GM12878 (cell line): Measurements from ENCODE around the gene CTNNA2. TPM values are rescaled to one million over a fixed set of nuclear protein-coding genes. Genes with fewer than 3 reads are reported as not detected.

ENCODE experiments used
- ATAC-seq: fragments of 200-7000 bp; cut with Tn5 transposase; 3 replicates; pipeline ENCODE4 v1.9.1; 2020; ENCODE audit warnings: mild to moderate bottlenecking, moderate library complexity
- BruUV-seq: library from RNA; stranded (reverse); fragments of 400-500 nt; replicated peaks from 2 replicates; lab custom pipeline; 2021; lab: Mats Ljungman, UMichigan
- CTCF ChIA-PET: fragments of 300-600 bp; sonication (Branson Sonifier 250); formaldehyde crosslinking; extraction: SDS; loops from one replicate; lab custom pipeline; 2021; ENCODE audit warnings: inconsistent platforms; lab: Yijun Ruan, JAX
- POLR2A ChIA-PET: fragments of 350-600 bp; formaldehyde crosslinking; extraction: SDS; loops from one replicate; lab custom pipeline; 2021; ENCODE audit warnings: inconsistent platforms; lab: Charles Lee
- RAD21 ChIA-PET: fragments of 300-600 bp; sonication (Branson Sonifier 250); formaldehyde crosslinking; loops from one replicate; lab custom pipeline; 2023; ENCODE audit warnings: antibody characterized with exemption; ENCODE audit not compliant: unreplicated experiment; lab: Charles Lee
- SMC1A ChIA-PET: fragments of 300-600 bp; sonication (Branson Sonifier 250); formaldehyde crosslinking; loops from one replicate; lab custom pipeline; 2023; ENCODE audit not compliant: unreplicated experiment, uncharacterized antibody; lab: Charles Lee
- DNase-seq: peaks from one replicate; pipeline ENCODE4 v3.0.0-alpha.2; 2011; ENCODE audit warnings: low read depth, low spot score
- FAIRE-seq: peaks from 3 replicates; lab custom pipeline; 2011; peaks lifted over from hg19 to GRCh38; lab: Jason Lieb, UNC
- H2AFZ ChIP-seq: 2 replicates; pipeline ENCODE4 v1.6.0; 2011; ENCODE audit warnings: low read depth, low read length, control low read depth; ENCODE audit not compliant: control insufficient read depth
- H3K27ac ChIP-seq: 2 replicates; pipeline ENCODE4 v1.5.1; 2011; ENCODE audit warnings: control low read depth; ENCODE audit not compliant: control insufficient read depth, insufficient read depth
- H3K27me3 ChIP-seq, 2 experiments: replicated peaks in 1 of 2; 2 replicates each; pipeline versions ENCODE4 v1.6.0 to v1.6.1; 2011; ENCODE audit warnings: low read length in 1 of 2; ENCODE audit not compliant: control insufficient read depth in 2 of 2, insufficient read depth in 2 of 2
- H3K36me3 ChIP-seq, 2 experiments: 2 replicates each; pipeline ENCODE4 v1.5.1; 2011; ENCODE audit warnings: low read length in 1 of 2; ENCODE audit not compliant: control insufficient read depth in 2 of 2, insufficient read depth in 2 of 2
- H3K4me1 ChIP-seq: 2 replicates; pipeline ENCODE4 v1.6.1; 2011; ENCODE audit warnings: mild to moderate bottlenecking, low read length, moderate library complexity, mixed read lengths; ENCODE audit not compliant: control insufficient read depth, insufficient read depth
- H3K4me2 ChIP-seq: 2 replicates; pipeline ENCODE4 v1.6.0; 2011; ENCODE audit warnings: control low read depth; ENCODE audit not compliant: control insufficient read depth, insufficient read depth
- H3K4me3 ChIP-seq: fragments of 200-600 bp; sonication (generic); 2 replicates; pipeline ENCODE4 v1.5.1; 2016
- H3K79me2 ChIP-seq: 2 replicates; pipeline ENCODE4 v1.6.0; 2011; ENCODE audit warnings: low read length; ENCODE audit not compliant: control insufficient read depth, insufficient read depth
- H3K9ac ChIP-seq: 2 replicates; pipeline ENCODE4 v1.8.0; 2011; ENCODE audit warnings: low read length, control low read depth, mixed read lengths; ENCODE audit not compliant: control insufficient read depth, insufficient read depth
- H3K9me3 ChIP-seq: replicated peaks from 3 replicates; pipeline ENCODE4 v1.5.1; 2011; ENCODE audit warnings: mild to moderate bottlenecking, low read length; ENCODE audit not compliant: control insufficient read depth, insufficient read depth
- H4K20me1 ChIP-seq: 2 replicates; pipeline ENCODE4 v1.6.0; 2011; ENCODE audit not compliant: control insufficient read depth, insufficient read depth
- CBX3 ChIP-seq: fragments of 200-600 bp; sonication (generic); IDR thresholded peaks from 2 replicates; pipeline ENCODE4 v1.6.1; 2016; ENCODE audit warnings: low read depth, borderline replicate concordance
- RAD21 ChIP-seq: IDR thresholded peaks from 2 replicates; pipeline ENCODE4 v1.6.1; 2011; ENCODE audit warnings: mild to moderate bottlenecking, low read depth, low read length, moderate library complexity; ENCODE audit not compliant: insufficient read depth
- SP1 ChIP-seq: IDR thresholded peaks from one replicate; pipeline ENCODE4 v1.6.1; 2011; ENCODE audit warnings: low read depth, low read length
- STAT3 ChIP-seq: IDR thresholded peaks from 2 replicates; pipeline ENCODE4 v1.6.1; 2011; ENCODE audit warnings: low read depth, low read length, improper control_type of control experiment
- WRNIP1 ChIP-seq: IDR thresholded peaks from 2 replicates; pipeline ENCODE4 v1.6.1; 2011; ENCODE audit warnings: low read depth, low read length, improper control_type of control experiment, borderline replicate concordance
- ZZZ3 ChIP-seq: IDR thresholded peaks from 2 replicates; pipeline ENCODE4 v1.6.1; 2011; ENCODE audit warnings: low read depth; ENCODE audit not compliant: control insufficient read depth, insufficient read length
- WGBS: methylation state at CpG from one replicate; pipeline ENCODE4 v1.1.6; 2016; ENCODE audit warnings: low lambda C conversion rate; ENCODE audit not compliant: insufficient replicate concordance, insufficient coverage; ENCODE audit errors: missing lambda C conversion rate; 5-methylcytosine and 5-hydroxymethylcytosine counted together
- in situ Hi-C: fragments of 300-500 bp; cut with MboI; formaldehyde crosslinking; loops from 9 replicates; pipeline ENCODE4 v1.14.3; 2018; ENCODE audit warnings: mixed read lengths
- intact Hi-C: fragments of 100-400 bp; cut with micrococcal nuclease; formaldehyde crosslinking; loops from one replicate; pipeline ENCODE4 v1.14.2; 2022; ENCODE audit not compliant: unreplicated experiment
- polyA plus RNA-seq, 11 experiments: library from polyadenylated mRNA; depleted of rRNA in 4 of 11; unstranded in 6 of 11; stranded (reverse) in 5 of 11; fragments of >200 nt; fragmentation: Nextera tagmentation in 4 of 11; fragmentation: Illumina TruSeq in 1 of 11; extraction: Ambion mirVana in 4 of 11; extraction: Trizol in 1 of 11; gene quantifications; 1 replicate in 1 of 11; 2 replicates in 10 of 11; pipeline versions ENCODE4 v1.2.1 to v1.2.3, GENCODE V29; 2011 to 2016; ENCODE audit warnings: inconsistent platforms in 2 of 11, missing spikeins in 2 of 11, low read depth in 1 of 11
- total RNA-seq, 4 experiments: library from RNA; depleted of rRNA in 3 of 4; stranded (reverse); fragments of >200 nt in 3 of 4; fragmentation: Illumina TruSeq in 1 of 4; extraction: Trizol in 1 of 4; gene quantifications; 2 replicates each; pipeline versions ENCODE4 v1.2.1 to v1.2.3, GENCODE V29; 2013 to 2021
- TF ChIP-seq, protein P1 (sequence below): IDR thresholded peaks from 2 replicates; pipeline ENCODE4 v1.6.1; 2011; ENCODE audit warnings: low read depth, mild to moderate bottlenecking, low read length, moderate library complexity, borderline replicate concordance; ENCODE audit errors: extremely low read depth
- TF ChIP-seq, protein P2 (sequence below), 3 experiments: IDR thresholded peaks in 2 of 3; conservative IDR thresholded peaks in 1 of 3; 2 replicates each; pipeline ENCODE4 v1.5.1; 2011; ENCODE audit warnings: low read depth in 3 of 3, low read length in 3 of 3, mild to moderate bottlenecking in 3 of 3, control low read depth in 2 of 3, moderate library complexity in 2 of 3, inconsistent platforms in 1 of 3, mixed read lengths in 1 of 3; ENCODE audit not compliant: control insufficient read depth in 2 of 3, insufficient read depth in 1 of 3; ENCODE audit errors: extremely low read depth in 1 of 3
- TF ChIP-seq, protein P3 (sequence below): fragments of 150-350 bp; IDR thresholded peaks from 2 replicates; pipeline ENCODE4 v1.6.1; 2016; ENCODE audit warnings: low read depth, low read length

Gene CTNNA2
- total and polyA plus RNA-seq, 10 of the 15 experiments (the other 5 are each of a cell fraction or from before 2014, with no cell fraction given): 2.4 to 36.2 (median 6.6) TPM

- in situ Hi-C loops: loop anchor here (25.0 kb wide), 1 partner anchor 823 kb away; the partner anchor contains the start of gene REG3G
- no peak for FAIRE-seq
- WGBS: 15% methylated on average over 10 of the region's 10 CpGs
Measured at GRCh38 chr2:79860228-79861058, 347.6 kb downstream of the CTNNA2 start.

More at GRCh38 chr2:79860228-79861058, 347.6 kb downstream of the CTNNA2 start:
- H3K9ac ChIP-seq: no peak overlapping the region
- DNase-seq (no peak), ATAC-seq (peak; percentile 74)
- H3K9me3 ChIP-seq: no peaks in the 10 kb centered on the region
- no peaks in the 10 kb centered on the region for H3K27me3 ChIP-seq
- H3K79me2 ChIP-seq: no peaks in the 10 kb centered on the region
- H3K4me1 ChIP-seq: no peaks in the 10 kb centered on the region
- TF ChIP-seq WRNIP1: no peak
- no peak for TF ChIP-seq ZZZ3
- no peak for TF ChIP-seq STAT3
- TF ChIP-seq, protein P1, sequence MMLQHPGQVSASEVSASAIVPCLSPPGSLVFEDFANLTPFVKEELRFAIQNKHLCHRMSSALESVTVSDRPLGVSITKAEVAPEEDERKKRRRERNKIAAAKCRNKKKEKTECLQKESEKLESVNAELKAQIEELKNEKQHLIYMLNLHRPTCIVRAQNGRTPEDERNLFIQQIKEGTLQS: no peak
- TF ChIP-seq, protein P2, sequence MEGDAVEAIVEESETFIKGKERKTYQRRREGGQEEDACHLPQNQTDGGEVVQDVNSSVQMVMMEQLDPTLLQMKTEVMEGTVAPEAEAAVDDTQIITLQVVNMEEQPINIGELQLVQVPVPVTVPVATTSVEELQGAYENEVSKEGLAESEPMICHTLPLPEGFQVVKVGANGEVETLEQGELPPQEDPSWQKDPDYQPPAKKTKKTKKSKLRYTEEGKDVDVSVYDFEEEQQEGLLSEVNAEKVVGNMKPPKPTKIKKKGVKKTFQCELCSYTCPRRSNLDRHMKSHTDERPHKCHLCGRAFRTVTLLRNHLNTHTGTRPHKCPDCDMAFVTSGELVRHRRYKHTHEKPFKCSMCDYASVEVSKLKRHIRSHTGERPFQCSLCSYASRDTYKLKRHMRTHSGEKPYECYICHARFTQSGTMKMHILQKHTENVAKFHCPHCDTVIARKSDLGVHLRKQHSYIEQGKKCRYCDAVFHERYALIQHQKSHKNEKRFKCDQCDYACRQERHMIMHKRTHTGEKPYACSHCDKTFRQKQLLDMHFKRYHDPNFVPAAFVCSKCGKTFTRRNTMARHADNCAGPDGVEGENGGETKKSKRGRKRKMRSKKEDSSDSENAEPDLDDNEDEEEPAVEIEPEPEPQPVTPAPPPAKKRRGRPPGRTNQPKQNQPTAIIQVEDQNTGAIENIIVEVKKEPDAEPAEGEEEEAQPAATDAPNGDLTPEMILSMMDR (IDR thresholded peaks at IDR 0.05 in 2 of 3, conservative IDR thresholded peaks at IDR 0.05 in 1 of 3; ENCODE audit: control insufficient read depth in 2 of 3, extremely low read depth in 1 of 3, insufficient read depth in 1 of 3, low read depth in 3 of 3, low read length in 3 of 3): peak in 2 of 3 experiments; percentile 39 to 43; a peak in 2 of 6 replicates
- no peak for TF ChIP-seq CBX3
- TF ChIP-seq RAD21: peak; percentile 29; the same call in 1 of the 2 replicates
- TF ChIP-seq SP1: no peak
- TF ChIP-seq, protein P3, sequence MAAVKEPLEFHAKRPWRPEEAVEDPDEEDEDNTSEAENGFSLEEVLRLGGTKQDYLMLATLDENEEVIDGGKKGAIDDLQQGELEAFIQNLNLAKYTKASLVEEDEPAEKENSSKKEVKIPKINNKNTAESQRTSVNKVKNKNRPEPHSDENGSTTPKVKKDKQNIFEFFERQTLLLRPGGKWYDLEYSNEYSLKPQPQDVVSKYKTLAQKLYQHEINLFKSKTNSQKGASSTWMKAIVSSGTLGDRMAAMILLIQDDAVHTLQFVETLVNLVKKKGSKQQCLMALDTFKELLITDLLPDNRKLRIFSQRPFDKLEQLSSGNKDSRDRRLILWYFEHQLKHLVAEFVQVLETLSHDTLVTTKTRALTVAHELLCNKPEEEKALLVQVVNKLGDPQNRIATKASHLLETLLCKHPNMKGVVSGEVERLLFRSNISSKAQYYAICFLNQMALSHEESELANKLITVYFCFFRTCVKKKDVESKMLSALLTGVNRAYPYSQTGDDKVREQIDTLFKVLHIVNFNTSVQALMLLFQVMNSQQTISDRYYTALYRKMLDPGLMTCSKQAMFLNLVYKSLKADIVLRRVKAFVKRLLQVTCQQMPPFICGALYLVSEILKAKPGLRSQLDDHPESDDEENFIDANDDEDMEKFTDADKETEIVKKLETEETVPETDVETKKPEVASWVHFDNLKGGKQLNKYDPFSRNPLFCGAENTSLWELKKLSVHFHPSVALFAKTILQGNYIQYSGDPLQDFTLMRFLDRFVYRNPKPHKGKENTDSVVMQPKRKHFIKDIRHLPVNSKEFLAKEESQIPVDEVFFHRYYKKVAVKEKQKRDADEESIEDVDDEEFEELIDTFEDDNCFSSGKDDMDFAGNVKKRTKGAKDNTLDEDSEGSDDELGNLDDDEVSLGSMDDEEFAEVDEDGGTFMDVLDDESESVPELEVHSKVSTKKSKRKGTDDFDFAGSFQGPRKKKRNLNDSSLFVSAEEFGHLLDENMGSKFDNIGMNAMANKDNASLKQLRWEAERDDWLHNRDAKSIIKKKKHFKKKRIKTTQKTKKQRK: no peak
- no TSS peak for BruUV-seq
- CTCF ChIA-PET: no interaction called here
- SMC1A ChIA-PET: interaction anchor here (0.8 kb wide), 1 partner anchor 78 kb away, joined by 3 read pairs; no protein-coding TSS in a partner anchor
- no peaks in the 10 kb centered on the region for H4K20me1 ChIP-seq
- H3K36me3 ChIP-seq: no peaks in the 10 kb centered on the region
- H3K4me3 ChIP-seq: no peak overlapping the region
- H3K27ac ChIP-seq: no peak overlapping the region
- POLR2A ChIA-PET: no interaction called here
- RAD21 ChIA-PET: no interaction called here
- intact Hi-C loops: no loop called here
- no peak overlapping the region for H3K4me2 ChIP-seq
- H2AFZ ChIP-seq: no peak overlapping the region
